GM12891 (cell line): Measurements from ENCODE around the gene ARAF.

ENCODE experiments used
- PAX5 ChIP-seq: IDR thresholded peaks from 2 replicates; pipeline ENCODE4 v1.6.1; 2011; ENCODE audit warnings: low read length, moderate library complexity, mild to moderate bottlenecking; ENCODE audit not compliant: insufficient read depth, severe bottlenecking
- POLR2A ChIP-seq: IDR thresholded peaks from 2 replicates; pipeline ENCODE4 v1.6.1; 2011; ENCODE audit warnings: low read depth, low read length, control low read depth
- POLR2AphosphoS5 ChIP-seq: IDR thresholded peaks from 2 replicates; pipeline ENCODE4 v1.6.1; 2011; ENCODE audit warnings: low read depth, low read length, control low read depth
- SPI1 ChIP-seq: IDR thresholded peaks from 2 replicates; pipeline ENCODE4 v1.6.1; 2011; ENCODE audit warnings: low read depth, low read length, control low read depth
- TAF1 ChIP-seq: IDR thresholded peaks from 2 replicates; pipeline ENCODE4 v1.6.1; 2011; ENCODE audit warnings: low read depth, low read length, control low read depth

- TF ChIP-seq POLR2A (no peak), TAF1 (no peak), POLR2AphosphoS5 (no peak), PAX5 (no peak), SPI1 (no peak)
These were observed 16.9 kb downstream of the ARAF start for GRCh38 chrX:47577901-47578300.
